ENCODE data around the gene KLHL21. TPM values are rescaled to one million over a fixed set of nuclear protein-coding genes. Genes with fewer than 3 reads are reported as not detected.

KLHL21 gene
- total RNA-seq, 1 experiment from 2014 or later: 38.0 TPM

- CTCF ChIA-PET: no interaction called here
- BruUV-seq (replicated peaks): no TSS peak
- DNase-seq (ENCODE audit: low spot score): no peak
- Histone ChIP-seq H3K4me3 (ENCODE audit: low read depth, low read length, poor library complexity, severe bottlenecking) (no peak overlapping the region), H3K27me3 (replicated peaks; ENCODE audit: insufficient read depth, low read depth, low read length, poor library complexity) (no peaks in the 10 kb centered on the region), H3K4me1 (ENCODE audit: insufficient read depth, low read length, poor library complexity, severe bottlenecking) (peaks cover 4% of the 10 kb centered on the region), H3K27ac (ENCODE audit: low read depth, low read length, poor library complexity, severe bottlenecking) (no peak overlapping the region), H3K9me3 (ENCODE audit: low read depth, low read length, poor library complexity, severe bottlenecking) (no peaks in the 10 kb centered on the region), H3K36me3 (ENCODE audit: insufficient read depth, low read length, poor library complexity, severe bottlenecking) (peaks cover 48% of the 10 kb centered on the region)
- POLR2A ChIA-PET (ENCODE audit: low non-redundant PET): no interaction called here
- intact Hi-C loops (cut with micrococcal nuclease; ENCODE audit: unreplicated experiment): no loop called here
- TF ChIP-seq, protein P1, sequence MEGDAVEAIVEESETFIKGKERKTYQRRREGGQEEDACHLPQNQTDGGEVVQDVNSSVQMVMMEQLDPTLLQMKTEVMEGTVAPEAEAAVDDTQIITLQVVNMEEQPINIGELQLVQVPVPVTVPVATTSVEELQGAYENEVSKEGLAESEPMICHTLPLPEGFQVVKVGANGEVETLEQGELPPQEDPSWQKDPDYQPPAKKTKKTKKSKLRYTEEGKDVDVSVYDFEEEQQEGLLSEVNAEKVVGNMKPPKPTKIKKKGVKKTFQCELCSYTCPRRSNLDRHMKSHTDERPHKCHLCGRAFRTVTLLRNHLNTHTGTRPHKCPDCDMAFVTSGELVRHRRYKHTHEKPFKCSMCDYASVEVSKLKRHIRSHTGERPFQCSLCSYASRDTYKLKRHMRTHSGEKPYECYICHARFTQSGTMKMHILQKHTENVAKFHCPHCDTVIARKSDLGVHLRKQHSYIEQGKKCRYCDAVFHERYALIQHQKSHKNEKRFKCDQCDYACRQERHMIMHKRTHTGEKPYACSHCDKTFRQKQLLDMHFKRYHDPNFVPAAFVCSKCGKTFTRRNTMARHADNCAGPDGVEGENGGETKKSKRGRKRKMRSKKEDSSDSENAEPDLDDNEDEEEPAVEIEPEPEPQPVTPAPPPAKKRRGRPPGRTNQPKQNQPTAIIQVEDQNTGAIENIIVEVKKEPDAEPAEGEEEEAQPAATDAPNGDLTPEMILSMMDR (conservative IDR thresholded peaks at IDR 0.05; ENCODE audit: low read depth, low read length): no peak
- TF ChIP-seq EZH2 (IDR thresholded peaks at IDR 0.05; ENCODE audit: borderline replicate concordance, low read depth, low read length, poor library complexity, severe bottlenecking): no peak
Observed at GRCh38 chr1:6627841-6628545, 25.3 kb upstream of the KLHL21 start.

DNA sequence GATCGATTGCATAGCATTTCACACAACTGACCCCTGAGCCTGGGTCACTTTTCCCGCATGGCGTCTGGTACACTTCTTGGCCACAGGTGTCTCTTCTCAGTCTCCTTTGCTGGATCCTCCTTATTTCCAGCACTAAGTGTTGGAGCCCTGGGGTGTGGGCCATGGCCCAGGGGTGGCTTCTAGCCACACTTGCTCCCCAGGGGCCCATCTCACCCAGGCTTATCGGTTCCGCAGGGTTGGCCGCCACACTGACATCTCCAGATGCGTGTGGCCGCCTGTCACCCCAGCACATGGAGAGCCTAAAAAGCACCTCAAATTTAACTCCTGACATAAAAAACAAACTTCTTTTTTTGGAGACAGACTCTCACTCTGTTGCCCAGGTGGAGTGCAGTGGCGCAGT is 24.4 kb upstream of the KLHL21 start:
- DNase-seq (ENCODE audit: low spot score): no peak
- intact Hi-C loops (cut with micrococcal nuclease; ENCODE audit: unreplicated experiment): no loop called here
- BruUV-seq (replicated peaks): no TSS peak
- no peak overlapping the region for H3K27ac ChIP-seq (ENCODE audit: low read depth, low read length, poor library complexity, severe bottlenecking)
- H3K4me1 ChIP-seq (ENCODE audit: insufficient read depth, low read length, poor library complexity, severe bottlenecking): peaks cover 4% of the 10 kb centered on the region
- ChIA-PET POLR2A (ENCODE audit: low non-redundant PET) (no interaction called here), CTCF (no interaction called here)
- no peaks in the 10 kb centered on the region for H3K27me3 ChIP-seq (replicated peaks; ENCODE audit: insufficient read depth, low read depth, low read length, poor library complexity)
- H3K9me3 ChIP-seq (ENCODE audit: low read depth, low read length, poor library complexity, severe bottlenecking): no peaks in the 10 kb centered on the region
- no peak overlapping the region for H3K4me3 ChIP-seq (ENCODE audit: low read depth, low read length, poor library complexity, severe bottlenecking)
- no peak for TF ChIP-seq EZH2 (IDR thresholded peaks at IDR 0.05; ENCODE audit: borderline replicate concordance, low read depth, low read length, poor library complexity, severe bottlenecking)
- H3K36me3 ChIP-seq (ENCODE audit: insufficient read depth, low read length, poor library complexity, severe bottlenecking): peaks cover 48% of the 10 kb centered on the region

GRCh38 chr1:6625584-6626149 is 23.0 kb upstream of the KLHL21 start:
- Histone ChIP-seq H3K27me3 (replicated peaks; ENCODE audit: insufficient read depth, low read depth, low read length, poor library complexity) (no peaks in the 10 kb centered on the region), H3K4me1 (ENCODE audit: insufficient read depth, low read length, poor library complexity, severe bottlenecking) (peaks cover 4% of the 10 kb centered on the region), H3K9me3 (ENCODE audit: low read depth, low read length, poor library complexity, severe bottlenecking) (no peaks in the 10 kb centered on the region), H3K36me3 (ENCODE audit: insufficient read depth, low read length, poor library complexity, severe bottlenecking) (peaks cover 55% of the 10 kb centered on the region), H3K4me3 (ENCODE audit: low read depth, low read length, poor library complexity, severe bottlenecking) (peak overlapping the region; percentile 64), H3K27ac (ENCODE audit: low read depth, low read length, poor library complexity, severe bottlenecking) (peak overlapping the region; percentile 76)
- BruUV-seq (replicated peaks): no TSS peak
- intact Hi-C loops (cut with micrococcal nuclease; ENCODE audit: unreplicated experiment): no loop called here
- DNase-seq (ENCODE audit: low spot score): peak; percentile 33
- ChIA-PET POLR2A (ENCODE audit: low non-redundant PET) (no interaction called here), CTCF (no interaction called here)
- no peak for TF ChIP-seq EZH2 (IDR thresholded peaks at IDR 0.05; ENCODE audit: borderline replicate concordance, low read depth, low read length, poor library complexity, severe bottlenecking)

DNA sequence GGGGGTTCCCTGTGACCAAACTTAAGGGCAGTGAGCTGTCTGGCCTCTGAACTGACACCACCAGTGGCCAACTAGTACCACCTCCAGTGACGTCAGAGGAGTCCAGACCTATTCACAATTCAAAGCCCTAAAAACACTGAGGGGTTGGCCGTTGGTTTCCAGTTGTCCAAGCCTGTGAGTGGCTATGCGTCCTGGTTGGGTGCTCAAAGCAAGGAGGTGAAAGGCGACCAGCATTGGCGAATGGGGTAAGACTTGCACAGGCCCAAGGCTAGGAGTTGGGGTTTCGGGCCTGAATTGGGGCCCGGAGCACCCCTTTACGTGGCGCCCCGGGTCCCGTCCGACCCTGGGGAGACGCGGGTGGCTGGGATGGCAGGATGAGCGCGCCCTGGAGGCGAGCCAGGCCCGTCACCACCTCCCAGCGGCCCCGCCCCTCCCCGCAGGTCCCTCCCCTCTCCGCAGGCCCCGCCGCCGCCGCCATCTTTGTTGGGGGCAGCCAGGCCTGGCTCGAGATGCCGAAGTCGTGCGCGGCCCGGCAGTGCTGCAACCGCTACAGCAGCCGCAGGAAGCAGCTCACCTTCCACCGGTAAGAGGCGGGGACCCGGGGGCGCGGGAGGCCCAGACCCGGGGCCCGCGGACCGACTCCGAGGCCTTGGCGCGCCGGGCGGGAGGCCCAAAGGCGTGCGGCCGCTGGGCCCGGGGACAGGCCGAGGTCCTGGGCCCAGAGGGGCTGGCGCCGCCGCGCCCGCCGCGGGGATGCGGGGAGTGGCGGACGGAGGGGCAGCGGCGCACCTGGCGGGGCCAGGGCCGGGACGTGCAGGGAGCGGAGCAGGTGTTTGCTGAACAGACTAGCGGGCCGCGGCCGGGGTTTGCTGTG is 22.3 kb upstream of the KLHL21 start, which contains the start of gene THAP3:
Gene THAP3 (plus strand): TSS at position 159 of the 874 bp plus-strand sequence. CDS start 351 bp downstream, at position 510.
- ChIA-PET POLR2A (ENCODE audit: low non-redundant PET) (no interaction called here), CTCF (interaction anchor here (0.7 kb wide), 1 partner anchor 610 kb away, joined by 3 read pairs; no protein-coding TSS in a partner anchor)
- no peaks in the 10 kb centered on the region for H3K9me3 ChIP-seq (ENCODE audit: low read depth, low read length, poor library complexity, severe bottlenecking)
- H3K4me1 ChIP-seq (ENCODE audit: insufficient read depth, low read length, poor library complexity, severe bottlenecking): peaks cover 4% of the 10 kb centered on the region
- H3K4me3 ChIP-seq (ENCODE audit: low read depth, low read length, poor library complexity, severe bottlenecking): peak within 1 kb of the TSS; percentile 64
- intact Hi-C loops (cut with micrococcal nuclease; ENCODE audit: unreplicated experiment): no loop called here
- H3K27me3 ChIP-seq (replicated peaks; ENCODE audit: insufficient read depth, low read depth, low read length, poor library complexity): no peaks in the 10 kb centered on the region
- BruUV-seq (replicated peaks): no TSS peak
- peaks cover 55% of the 10 kb centered on the region for H3K36me3 ChIP-seq (ENCODE audit: insufficient read depth, low read length, poor library complexity, severe bottlenecking)
- peak; percentile 91 for DNase-seq (ENCODE audit: low spot score)
- H3K27ac ChIP-seq (ENCODE audit: low read depth, low read length, poor library complexity, severe bottlenecking): peak within 1 kb of the TSS; percentile 76
- TF ChIP-seq, protein P1 (conservative IDR thresholded peaks at IDR 0.05; ENCODE audit: low read depth, low read length): 0 out of 2 replicates have a peak, but pooled peaks have one; percentile 15
- TF ChIP-seq EZH2 (IDR thresholded peaks at IDR 0.05; ENCODE audit: borderline replicate concordance, low read depth, low read length, poor library complexity, severe bottlenecking): no peak

Data from A673 (cell line).